ENCODE measurements around the gene ARHGAP18.

DNA sequence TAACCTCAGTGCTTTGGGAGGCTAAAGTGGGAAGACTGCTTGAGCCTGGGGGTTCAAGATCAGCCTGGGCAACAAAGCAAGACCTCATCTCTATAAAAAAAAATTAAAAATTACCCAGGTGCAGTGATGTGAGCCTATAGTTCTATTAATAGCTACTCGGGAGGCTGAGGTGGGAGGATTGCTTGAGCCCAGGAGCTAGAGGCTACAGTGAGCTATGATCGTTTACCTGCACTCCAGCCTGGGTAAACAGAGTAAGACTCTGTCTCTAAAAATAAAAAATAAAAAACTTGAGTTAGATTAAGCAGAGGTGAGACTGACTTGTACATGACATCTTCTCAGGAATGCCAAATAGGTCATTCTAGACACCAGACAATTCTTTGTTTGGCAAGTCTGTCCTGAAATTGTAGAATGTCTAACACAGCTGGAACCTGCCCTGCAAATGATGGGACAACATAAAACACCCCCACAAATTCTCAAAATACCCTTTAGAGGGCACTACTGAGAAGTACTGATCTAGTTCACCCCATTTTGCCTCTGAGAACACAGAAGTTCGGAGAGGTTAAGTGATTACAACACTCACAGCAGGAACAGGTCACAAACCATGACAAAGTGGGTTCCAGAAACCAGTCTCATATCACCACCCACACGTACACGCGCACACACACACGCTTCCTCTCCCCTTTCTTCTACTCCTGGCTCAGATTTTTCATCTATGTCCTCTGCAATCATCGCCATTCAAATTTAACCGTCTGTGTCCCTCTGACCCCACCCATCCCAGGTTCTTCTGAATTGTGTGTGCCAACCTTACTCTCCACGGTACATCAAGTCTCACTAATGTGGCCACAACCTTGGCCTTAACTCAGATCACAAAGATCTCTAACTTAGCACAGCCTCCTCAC is 38.3 kb downstream of the ARHGAP18 start:
- TF ChIP-seq, protein P1, sequence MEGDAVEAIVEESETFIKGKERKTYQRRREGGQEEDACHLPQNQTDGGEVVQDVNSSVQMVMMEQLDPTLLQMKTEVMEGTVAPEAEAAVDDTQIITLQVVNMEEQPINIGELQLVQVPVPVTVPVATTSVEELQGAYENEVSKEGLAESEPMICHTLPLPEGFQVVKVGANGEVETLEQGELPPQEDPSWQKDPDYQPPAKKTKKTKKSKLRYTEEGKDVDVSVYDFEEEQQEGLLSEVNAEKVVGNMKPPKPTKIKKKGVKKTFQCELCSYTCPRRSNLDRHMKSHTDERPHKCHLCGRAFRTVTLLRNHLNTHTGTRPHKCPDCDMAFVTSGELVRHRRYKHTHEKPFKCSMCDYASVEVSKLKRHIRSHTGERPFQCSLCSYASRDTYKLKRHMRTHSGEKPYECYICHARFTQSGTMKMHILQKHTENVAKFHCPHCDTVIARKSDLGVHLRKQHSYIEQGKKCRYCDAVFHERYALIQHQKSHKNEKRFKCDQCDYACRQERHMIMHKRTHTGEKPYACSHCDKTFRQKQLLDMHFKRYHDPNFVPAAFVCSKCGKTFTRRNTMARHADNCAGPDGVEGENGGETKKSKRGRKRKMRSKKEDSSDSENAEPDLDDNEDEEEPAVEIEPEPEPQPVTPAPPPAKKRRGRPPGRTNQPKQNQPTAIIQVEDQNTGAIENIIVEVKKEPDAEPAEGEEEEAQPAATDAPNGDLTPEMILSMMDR (IDR thresholded peaks at IDR 0.05), result peak; percentile 51
- no peak for TF ChIP-seq MAX (IDR thresholded peaks at IDR 0.05; ENCODE audit: low read depth)
- no peak for TF ChIP-seq GATA2 (CRISPR knock-in tag; IDR thresholded peaks at IDR 0.05)
- no peak for TF ChIP-seq POLR2AphosphoS5 (IDR thresholded peaks at IDR 0.05; ENCODE audit: low read depth, low read length)
- TF ChIP-seq FOXM1 (IDR thresholded peaks at IDR 0.05; ENCODE audit: low read depth), result no peak
- no peak for TF ChIP-seq EP300 (IDR thresholded peaks at IDR 0.05; ENCODE audit: borderline replicate concordance in 1 of 2, low read depth in 1 of 2, low read length in 1 of 2)
- no peak for TF ChIP-seq CHD2 (IDR thresholded peaks at IDR 0.05; ENCODE audit: low read length, partially characterized antibody)

Data from SK-N-SH (cell line).